GM12865 (cell line): ENCODE measurements around the gene HIP1R.

ENCODE experiments used
- DNase-seq: peaks from one replicate; pipeline ENCODE4 v3.0.0; 2010; ENCODE audit warnings: low read depth
- H3K4me3 ChIP-seq: 2 replicates; pipeline ENCODE4 v1.5.1; 2011; ENCODE audit warnings: mild to moderate bottlenecking, low read depth, low read length, control low read depth
- CTCF ChIP-seq: IDR thresholded peaks from 2 replicates; pipeline ENCODE4 v1.5.1; 2011; ENCODE audit warnings: low read length, control low read depth, low read depth, inconsistent platforms; ENCODE audit not compliant: insufficient read depth; ENCODE audit errors: missing control alignments

Gene HIP1R

GRCh38 chr12:122869207-122869973 lies 34.1 kb downstream of the HIP1R start:
- no peak for TF ChIP-seq CTCF
- H3K4me3 ChIP-seq, result no peak overlapping the region
- DNase-seq, result no peak

GRCh38 chr12:122870163-122870842 lies 35.0 kb downstream of the HIP1R start:
- no peak for TF ChIP-seq CTCF
- H3K4me3 ChIP-seq, result no peak overlapping the region
- no peak for DNase-seq

- no peak for DNase-seq
- peak overlapping the region; percentile 52 for H3K4me3 ChIP-seq
- no peak for TF ChIP-seq CTCF
These were observed 35.8 kb downstream of the HIP1R start for GRCh38 chr12:122870867-122871664.

GRCh38 chr12:122871851-122872780 lies 36.9 kb downstream of the HIP1R start:
- DNase-seq, result peak; percentile 74
- H3K4me3 ChIP-seq, result peak overlapping the region; percentile 52
- no peak for TF ChIP-seq CTCF

- no peak overlapping the region for H3K4me3 ChIP-seq
- no peak for TF ChIP-seq CTCF
- DNase-seq, result no peak
These were observed 37.6 kb downstream of the HIP1R start for GRCh38 chr12:122872815-122873361.

GRCh38 chr12:122873540-122873939 lies 38.3 kb downstream of the HIP1R start:
- no peak for TF ChIP-seq CTCF
- H3K4me3 ChIP-seq, result no peak overlapping the region
- DNase-seq, result no peak
